HG02938 (cell line): ENCODE measurements around the gene CAPZA1.
A peak's percentile ranks its signal among the peaks of the same experiment; 100 is the strongest.

Experiments
- ATAC-seq: cut with Tn5 transposase; IDR thresholded peaks from one replicate; pipeline ENCODE4 v1.9.1; 2021; ENCODE audit warnings: mild to moderate bottlenecking, moderate library complexity; ENCODE audit not compliant: unreplicated experiment

Gene CAPZA1

DNA sequence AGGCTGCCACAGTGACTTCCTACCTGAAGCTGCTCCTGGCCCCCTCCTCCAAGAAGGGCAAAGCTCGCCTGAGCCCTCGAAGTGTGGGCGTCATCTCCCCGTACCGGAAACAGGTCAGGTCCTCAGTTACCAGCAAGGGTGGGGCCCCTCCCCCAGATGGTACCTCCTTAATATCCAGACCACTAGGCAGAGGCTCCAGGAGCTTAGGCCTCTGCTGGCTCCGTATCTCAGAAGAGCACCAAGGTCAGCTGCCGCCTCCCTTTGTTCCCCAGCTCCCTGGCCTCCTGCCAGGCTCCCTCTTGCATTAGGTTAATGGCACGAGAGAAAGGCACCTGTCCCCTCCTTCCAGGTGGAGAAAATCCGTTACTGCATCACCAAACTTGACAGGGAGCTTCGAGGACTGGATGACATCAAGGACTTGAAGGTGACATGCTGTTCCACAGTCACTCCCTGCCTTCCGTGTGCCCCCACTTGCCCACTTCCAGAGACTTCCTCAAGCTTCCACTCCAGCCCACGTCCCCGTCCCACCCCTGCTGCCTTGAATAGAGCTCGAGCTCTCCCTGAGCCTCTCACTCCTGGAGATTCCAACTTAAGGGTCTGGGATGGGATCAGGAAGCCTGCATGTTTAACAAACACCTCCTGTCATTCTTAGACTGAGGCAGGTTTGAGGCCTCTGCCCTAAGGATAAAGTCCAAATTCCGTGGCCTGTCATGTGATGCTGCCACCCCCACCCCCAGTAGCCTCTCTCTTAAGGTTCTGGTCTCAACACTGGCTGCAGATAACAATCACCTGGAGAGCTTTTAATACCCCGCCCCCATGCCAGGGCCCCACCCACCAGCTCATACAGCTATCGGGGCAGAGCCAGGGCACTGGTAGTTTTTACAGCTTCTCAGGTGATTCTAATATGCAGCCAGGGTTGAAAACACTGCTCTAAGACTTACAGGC is 79.0 kb downstream of the CAPZA1 start:
- no peak for ATAC-seq

DNA sequence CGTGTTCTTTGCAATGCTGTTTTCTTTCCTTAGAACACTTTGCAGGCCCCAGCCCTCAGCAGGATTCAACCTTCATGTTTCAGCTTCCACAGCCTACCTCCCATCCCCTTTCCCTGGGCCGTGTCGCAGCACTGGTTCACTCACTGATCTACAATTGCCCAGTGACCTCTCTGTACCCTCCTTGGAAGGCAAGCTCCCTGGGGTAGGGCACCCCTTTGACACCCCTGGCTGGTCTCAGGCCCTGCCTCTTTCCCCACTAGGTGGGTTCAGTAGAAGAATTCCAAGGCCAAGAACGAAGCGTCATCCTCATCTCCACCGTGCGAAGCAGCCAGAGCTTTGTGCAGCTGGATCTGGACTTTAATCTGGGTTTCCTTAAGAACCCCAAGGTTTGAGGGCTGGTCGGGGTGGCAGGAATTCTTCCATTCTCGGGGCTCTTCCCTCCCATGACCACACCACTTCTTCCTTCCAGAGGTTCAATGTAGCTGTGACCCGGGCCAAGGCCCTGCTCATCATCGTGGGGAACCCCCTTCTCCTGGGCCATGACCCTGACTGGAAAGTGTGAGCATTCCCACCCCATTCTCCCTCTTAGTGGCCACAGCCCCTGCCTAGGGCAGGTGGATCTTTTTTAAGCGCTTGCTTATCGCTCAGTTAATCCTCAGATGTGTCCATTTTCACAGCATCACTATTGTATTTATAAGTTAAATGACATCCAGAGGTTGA is 80.0 kb downstream of the CAPZA1 start:
- no peak for ATAC-seq

DNA sequence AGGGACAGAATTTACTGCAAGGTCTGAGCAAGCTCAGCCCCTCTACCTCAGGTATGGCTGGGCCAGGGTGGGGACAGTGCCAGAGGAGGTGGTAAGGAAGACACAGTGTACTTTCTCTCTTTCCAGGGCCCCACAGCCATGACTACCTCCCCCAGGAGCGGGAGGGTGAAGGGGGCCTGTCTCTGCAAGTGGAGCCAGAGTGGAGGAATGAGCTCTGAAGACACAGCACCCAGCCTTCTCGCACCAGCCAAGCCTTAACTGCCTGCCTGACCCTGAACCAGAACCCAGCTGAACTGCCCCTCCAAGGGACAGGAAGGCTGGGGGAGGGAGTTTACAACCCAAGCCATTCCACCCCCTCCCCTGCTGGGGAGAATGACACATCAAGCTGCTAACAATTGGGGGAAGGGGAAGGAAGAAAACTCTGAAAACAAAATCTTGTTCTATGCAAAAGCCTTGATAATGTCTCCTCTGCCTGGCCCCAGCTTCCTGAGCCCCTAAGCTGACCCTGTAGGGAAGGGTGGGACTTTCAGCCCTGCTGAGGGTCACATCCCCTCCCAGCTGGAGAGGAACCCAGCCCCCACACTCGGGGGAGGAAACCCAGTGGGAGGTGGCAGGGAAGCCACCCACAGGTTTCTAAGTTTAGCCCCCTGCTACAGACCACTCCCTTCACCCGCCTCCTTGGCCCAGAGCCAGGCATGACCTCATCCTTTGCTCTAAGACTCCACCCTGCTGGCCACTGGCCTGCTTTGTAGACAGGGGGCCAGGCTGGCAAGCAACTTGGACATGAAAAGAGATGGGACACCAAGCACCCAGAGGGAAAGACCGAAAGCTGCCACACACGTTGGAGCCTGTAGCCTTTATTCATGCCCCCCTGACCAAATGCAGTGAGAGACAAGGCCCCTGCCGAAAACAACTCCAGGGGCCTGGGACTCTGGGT is 80.9 kb downstream of the CAPZA1 start:
- peak; percentile 37 for ATAC-seq

DNA sequence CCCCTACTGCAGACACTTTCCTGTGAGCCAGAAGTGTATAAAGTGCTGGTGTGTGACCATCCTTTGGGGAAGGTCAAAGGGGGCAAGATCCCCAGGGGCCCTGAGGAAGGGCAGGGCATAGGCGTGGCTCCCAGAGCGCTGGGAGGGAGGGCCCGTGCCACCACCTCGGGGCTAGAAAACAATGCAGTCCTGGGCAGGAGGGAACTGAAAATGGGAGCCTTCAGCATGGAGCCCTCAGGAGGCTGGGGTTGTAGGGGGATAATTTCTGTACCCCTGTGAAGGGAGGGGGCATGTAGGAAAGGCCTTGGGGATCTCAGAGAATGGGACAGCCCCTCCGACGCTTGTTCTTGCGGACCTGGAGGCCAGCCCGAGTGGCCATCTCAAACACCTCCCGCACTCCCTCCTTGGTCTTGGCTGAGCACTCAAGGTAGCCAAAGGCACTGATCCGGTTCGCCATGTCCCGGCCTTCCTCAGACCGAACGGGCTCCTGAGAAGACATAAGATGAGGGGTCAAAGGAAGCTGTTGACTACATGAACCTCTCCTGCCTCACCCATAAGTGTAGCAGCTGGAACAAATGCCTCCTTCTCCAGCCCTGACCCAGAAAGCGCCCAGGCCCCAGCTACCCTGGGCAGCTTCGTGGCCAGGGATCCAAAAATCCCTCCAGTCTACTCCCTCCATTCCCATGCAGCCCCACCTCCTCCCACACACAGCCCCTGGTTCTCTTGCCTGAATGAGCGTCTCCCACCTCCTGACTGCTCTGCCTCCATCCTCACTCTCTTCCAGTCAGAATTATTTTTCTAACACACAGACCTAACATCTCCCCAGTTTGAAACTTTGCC is 81.8 kb downstream of the CAPZA1 start:
- no peak for ATAC-seq

DNA sequence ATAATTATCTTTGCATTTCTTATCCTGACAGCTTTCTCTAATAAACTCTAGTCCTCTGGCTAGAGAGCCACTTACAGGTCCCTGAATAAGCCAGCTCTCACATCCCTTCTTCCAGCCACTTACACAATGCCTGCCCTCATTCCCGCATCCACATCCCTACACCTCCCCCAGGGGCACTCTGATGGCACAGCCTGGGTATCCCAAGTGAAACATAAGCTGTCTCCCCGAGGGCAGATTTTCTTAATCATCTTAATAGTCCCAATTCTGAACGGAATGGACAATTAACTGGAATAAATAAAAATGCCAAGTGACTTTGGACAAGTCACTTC is 82.4 kb downstream of the CAPZA1 start:
- ATAC-seq, result no peak

DNA sequence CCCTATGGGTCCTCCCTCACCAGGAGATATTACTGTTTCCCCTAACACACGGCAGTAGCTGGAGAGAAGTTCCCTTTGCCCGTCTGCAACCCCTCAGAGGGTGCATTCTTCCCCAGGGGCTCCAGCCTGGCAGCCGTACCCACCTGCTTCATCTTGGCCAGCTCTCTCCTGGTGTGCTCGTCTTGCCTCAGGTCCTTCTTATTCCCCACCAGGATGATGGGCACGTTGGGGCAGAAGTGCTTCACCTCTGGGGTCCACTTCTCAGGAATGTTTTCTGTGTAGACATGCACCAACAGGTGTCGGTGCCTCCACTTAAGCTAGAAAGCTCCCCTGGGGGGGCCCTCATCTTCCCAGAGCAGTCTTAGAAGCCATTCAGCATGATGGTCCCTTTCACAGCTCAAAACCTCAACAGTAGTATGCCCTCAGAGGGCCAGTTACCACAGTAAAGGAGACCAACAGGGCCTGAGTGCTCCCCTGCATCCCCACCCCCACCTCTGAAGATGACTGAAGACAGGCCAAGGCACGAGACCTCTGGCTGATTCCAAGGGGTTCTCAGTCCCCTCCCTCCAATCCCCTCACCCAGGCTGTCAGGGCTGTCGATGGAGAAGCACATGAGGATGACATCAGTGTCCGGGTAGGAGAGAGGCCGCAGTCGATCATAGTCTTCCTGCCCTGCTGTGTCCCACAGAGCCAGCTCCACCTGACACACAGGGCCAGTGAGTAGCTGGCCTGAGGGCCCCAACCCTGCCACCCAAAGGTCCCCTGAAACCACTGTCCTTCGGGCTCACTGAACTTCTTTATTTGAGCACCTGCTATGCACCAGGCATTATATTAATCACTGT is 83.0 kb downstream of the CAPZA1 start:
- ATAC-seq, result no peak

DNA sequence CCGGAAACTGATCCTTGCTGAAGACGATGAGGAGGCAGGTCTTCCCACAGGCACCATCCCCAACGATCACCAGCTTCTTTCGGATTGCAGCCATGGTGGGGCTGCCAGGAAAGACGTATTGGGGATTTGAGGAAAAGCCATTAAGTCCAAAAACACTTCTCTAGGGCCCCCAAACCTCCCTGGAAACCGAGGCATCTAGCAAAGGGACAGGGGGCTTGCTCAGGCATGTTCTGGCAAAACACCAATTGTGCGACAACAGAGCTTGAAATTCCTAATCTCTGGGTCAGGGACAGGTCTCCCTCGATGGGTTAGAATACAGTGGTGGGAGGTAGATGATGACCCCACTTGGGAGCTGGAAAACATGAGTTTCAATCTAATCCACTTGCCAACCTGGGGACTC is 84.1 kb downstream of the CAPZA1 start:
- no peak for ATAC-seq

DNA sequence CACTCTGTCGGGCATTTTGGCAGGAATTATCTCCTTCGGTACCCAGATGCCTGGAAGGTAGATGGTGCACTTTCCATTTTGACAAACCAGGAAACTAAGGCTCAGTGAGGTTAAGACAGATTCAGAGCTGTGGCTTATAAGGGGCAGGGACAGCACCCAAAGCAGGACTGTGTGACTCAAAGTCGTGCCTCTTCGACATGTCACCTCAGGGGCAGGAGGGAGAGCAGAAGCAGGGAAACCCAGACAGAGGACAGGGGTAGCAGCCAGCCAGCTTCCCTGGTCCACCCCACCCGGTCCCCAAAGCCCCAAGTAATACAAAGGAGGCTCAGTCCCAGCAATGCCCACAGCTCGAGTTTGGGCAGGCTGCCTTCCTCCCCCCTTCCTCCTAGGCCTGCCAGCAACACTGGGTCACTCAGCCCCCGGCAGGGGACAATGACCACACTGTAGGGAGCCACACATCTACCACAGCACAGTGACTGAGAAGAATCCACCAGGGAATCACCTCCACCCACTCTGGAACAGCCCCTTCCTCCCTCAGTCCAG is 84.8 kb downstream of the CAPZA1 start:
- ATAC-seq, result no peak

DNA sequence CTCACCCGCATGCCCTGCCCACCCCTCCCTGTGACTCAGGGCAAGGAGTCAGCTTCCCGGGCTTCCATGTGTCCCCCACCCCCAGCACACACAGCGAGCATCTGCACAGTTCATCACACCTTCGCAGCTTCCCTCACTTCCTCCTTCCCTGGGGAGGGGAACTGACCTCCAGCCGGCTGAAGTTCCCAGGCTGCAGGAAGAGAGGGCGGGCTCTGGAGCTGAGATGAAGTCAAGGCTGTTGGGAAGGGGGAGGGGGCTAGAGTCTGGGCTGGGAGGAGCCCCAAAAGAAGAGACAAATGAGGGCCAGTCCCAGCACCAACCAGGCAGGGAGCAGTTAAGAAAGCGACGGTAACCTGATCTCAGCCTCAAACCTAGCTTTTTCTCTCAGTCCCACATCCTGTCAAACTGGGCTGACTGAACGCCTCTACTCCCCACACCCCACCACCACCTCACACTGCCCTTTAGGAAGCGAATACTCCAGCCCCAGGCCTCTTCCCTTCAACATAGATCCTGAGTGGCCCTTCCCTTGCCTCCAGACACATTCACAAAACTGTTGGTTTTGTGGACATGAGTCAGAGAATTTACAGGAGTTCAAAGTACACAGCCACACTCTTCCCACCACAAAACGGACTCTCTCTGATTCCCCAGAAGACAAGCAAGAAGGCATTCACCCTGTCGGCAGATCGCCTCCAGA is 85.4 kb downstream of the CAPZA1 start:
- ATAC-seq, result peak; percentile 59

DNA sequence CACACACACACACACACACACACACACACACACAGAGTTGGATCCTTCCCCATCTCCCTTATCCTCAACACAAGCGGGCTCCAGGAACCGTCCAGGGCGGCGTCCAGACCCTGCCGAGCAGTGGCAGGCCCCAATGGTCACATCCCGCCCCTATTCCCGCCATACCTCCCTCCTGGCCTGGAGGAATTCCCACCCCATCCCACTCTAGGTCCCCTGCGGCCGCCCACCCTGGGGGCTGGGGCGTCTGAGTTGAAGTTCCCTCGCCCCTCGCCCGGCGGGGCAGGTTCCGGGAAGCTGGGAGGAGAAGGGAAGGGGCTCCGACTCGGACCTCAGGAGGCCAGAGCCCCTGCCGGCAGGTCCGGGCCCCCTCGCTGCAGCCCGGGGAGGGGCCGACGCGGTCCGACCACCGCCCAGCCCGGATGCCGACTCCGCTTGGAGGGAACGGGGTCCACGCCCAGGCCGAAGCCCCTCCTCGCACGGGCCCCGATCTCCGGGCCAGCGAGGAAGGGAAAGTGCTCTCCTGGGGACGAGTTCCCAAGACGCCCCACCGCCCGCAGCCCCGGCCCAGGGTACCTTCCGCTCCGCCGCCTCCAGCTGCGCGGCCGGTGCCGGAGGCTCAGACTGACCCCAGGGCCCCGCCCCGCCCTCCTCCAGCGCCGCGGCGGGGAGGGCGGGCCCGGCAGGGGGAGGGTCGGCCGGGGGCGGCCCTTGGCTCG is 87.0 kb downstream of the CAPZA1 start, which contains the start of gene RHOC:
TSS of gene RHOC (minus strand) at position 623 of the 716 bp plus-strand sequence. CDS start 3,328 bp downstream, outside the sequence.
- peak; percentile 46 for ATAC-seq

DNA sequence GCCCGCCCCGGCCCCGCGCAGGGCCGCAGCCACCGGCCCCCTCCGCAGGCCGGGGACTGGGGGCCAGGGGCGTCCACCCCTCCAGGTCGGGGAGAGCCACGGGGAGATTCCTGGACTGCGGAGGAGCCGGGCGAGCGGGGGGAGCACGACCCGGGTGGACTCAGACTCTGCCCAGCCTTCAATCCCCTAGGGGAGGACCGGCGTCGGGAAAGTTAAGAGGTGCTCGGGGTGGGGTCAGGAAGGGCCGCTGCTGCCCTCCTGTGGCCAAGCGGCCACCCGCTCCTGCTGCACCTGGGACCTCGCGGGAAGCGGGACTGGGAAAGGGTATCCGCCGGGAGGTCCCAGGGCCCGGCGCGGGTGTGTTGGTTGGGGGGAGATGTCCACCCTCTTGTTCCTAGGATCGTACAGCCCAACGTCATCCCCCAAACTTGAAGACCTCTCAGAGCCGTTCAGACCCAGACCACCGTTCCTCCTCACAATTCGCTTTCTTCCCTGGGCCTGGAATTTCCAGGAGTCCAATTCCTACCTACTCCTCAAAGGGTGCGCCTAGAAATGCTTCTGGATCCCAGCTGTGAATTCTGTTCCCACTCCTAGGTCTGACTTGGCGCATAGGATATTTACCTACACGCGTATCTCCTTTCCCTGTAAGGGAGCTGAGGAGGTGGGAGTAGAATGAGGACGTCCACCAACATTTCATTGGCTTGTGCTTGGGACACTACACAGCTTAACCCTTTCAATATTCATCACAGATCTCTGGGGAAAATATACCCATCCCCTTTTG is 87.8 kb downstream of the CAPZA1 start:
- peak; percentile 50 for ATAC-seq

DNA sequence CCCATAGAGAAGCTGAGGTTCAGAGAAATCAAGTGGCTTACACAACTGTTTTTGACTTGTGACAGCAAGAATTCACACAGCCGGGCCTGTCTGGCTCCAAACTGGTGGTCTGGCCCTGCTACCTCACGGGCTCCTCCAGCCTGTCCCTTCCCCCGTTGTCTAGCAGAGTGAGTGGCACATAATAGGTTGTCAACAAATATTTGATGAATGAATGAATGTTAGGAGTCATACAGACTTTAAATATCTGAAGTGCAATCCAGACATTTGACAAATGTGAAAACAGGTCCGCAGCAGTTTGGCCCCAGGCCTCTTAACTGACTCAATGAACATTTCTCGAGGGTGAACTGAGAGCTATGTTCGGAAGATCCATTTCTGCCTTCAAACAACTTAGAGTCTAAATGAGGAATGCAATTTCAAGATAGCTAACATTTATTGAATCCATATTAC is 88.4 kb downstream of the CAPZA1 start:
- no peak for ATAC-seq

DNA sequence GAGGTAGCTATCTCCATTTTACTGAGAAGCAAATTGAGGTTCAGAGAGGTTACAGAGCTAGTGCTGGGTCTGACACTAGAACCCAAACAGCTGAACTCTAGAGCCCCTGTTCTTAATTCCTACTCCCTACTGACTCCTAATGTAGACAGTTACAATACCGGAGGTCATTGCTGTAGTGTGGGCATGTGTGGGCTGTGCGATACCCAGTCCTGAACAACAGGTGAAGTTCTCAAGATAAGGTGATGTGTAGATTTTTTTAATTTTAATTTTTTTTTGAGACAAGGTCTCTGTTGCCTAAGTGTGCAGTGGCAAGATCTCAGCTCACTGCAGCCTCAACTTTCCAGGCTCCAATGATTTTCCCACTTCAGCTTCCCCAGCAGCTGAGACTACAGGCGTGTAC is 88.9 kb downstream of the CAPZA1 start:
- ATAC-seq, result no peak

DNA sequence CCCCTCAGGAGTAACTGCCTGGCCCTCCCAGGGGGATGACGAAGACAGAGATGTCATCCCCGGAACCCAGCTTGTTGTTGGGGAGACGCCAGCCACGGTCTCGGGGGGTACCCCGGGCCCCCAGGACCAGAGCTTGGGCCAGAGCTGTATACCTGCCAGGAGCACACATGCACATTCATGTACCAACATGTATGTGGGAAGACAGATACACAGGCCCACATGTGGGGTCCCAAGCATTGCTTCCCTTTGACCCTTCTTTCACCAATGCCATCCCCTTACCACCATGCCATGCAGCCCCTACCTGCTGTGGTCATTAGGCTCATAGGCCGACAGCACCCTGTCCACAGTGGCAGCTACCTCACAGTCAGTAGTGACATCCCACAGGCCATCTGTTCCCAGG is 90.5 kb downstream of the CAPZA1 start:
- ATAC-seq, result no peak

DNA sequence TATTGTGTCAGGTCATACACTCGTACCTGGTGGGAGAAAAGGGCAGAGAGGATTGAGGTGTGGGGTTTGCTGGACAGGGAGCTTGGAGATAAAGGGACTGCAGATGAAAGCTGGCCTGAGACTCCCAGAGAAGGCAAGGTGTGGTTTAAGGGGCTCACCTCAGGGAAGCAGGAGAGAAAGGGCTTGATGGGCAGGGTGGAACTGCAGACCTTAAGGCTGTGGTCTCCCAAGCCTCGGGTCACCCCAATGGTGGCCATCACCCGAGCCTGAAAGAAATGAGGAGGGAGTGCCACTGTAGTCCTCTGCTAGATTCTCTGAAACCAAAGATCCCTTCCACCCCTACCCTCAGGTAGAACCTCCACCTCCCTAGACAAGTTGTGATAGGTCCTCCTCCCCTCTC is 91.0 kb downstream of the CAPZA1 start:
- no peak for ATAC-seq

DNA sequence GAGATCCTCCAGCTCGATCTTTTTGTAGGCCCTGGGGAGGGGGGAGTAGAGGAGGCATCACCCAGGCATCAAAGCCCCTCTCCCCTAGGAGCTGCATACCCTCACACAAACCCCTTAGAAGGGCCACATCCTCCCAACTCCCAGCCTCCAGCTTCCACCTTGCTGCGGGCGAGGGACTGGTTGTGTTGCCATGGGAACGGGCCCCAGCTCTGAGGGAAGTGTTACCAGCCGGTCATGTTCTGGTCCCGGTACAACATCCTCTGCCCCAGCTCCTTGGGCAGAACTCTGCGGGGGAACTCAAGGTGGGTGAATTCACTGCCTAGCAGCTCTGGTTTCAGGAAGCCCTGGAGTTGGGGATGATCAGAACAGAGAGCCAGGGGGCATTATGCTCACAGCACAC is 91.4 kb downstream of the CAPZA1 start:
- ATAC-seq, result no peak

DNA sequence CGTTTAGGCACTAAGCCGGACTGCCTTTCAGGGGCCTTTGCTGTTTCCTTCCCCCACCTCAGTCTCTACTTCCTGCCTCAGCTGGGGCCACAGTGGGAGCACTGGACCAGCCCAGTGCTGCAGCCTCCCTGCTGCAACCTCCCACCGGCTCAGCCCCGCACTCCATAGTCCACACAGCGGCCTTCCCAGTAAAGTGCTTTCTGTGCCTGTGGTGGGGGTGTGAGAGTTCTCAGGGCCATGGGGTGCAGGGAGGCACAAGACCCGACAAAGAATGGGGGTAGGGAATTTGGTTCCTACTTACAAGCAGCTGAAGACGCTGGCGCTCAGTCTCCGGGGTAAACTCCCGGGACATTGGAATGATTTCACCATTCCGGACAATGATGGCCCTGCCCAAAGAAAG is 92.0 kb downstream of the CAPZA1 start:
- ATAC-seq, result no peak
